Peyer's patch (tissue), 4 donors: ENCODE measurements around the gene RAVER2. TPM values are rescaled to one million over a fixed set of nuclear protein-coding genes. Genes with fewer than 3 reads are reported as not detected.
A peak's percentile ranks its signal among the peaks of the same experiment; 100 is the strongest.

Experiments used
- DNase-seq, 3 donors: peaks; one replicate each; pipeline ENCODE4 v3.0.0-alpha.2; 2017 to 2019
- H3K27ac ChIP-seq, 4 donors: fragments of 200-600 bp; sonication (generic); one replicate each; pipeline ENCODE4 v1.5.1; 2016 to 2019
- H3K27me3 ChIP-seq, 2 donors: fragments of 200-600 bp; sonication (generic); one replicate each; pipeline ENCODE4 v1.5.1; 2019
- H3K36me3 ChIP-seq, 3 donors: fragments of 200-600 bp; sonication (generic); one replicate each; pipeline ENCODE4 v1.5.1; 2016 to 2019
- H3K4me1 ChIP-seq, 4 donors: fragments of 200-600 bp; sonication (generic); one replicate each; pipeline ENCODE4 v1.5.1; 2016 to 2019
- H3K4me3 ChIP-seq, 4 donors: fragments of 200-600 bp; sonication (generic); 1 replicate in 3 of 4; 2 replicates in 1 of 4; pipeline ENCODE4 v1.5.1; 2016 to 2019; ENCODE audit warnings: mild to moderate bottlenecking in 1 of 4
- H3K9me3 ChIP-seq, 4 donors: fragments of 200-600 bp; sonication (generic); one replicate each; pipeline ENCODE4 v1.5.1; 2016 to 2019; ENCODE audit warnings: mild to moderate bottlenecking in 1 of 4
- CTCF ChIP-seq, 6 experiments: fragments of 450-650 bp in 4 of 6; fragments of 200-600 bp in 2 of 6; sonication (generic) in 1 of 6; IDR thresholded peaks; one replicate each; pipeline ENCODE4 v1.5.1; 2017 to 2019; ENCODE audit warnings: antibody characterized with exemption in 6 of 6, mild to moderate bottlenecking in 3 of 6, moderate library complexity in 1 of 6
- POLR2A ChIP-seq, 2 donors: fragments of 450-650 bp; IDR thresholded peaks; one replicate each; pipeline ENCODE4 v1.5.1; 2017; ENCODE audit warnings: antibody characterized with exemption in 2 of 2, mild to moderate bottlenecking in 2 of 2, moderate library complexity in 2 of 2
- total RNA-seq, 4 donors: library from RNA; depleted of rRNA; stranded (reverse); fragments of >200 nt; gene quantifications; one replicate each; pipeline ENCODE4 v1.1.0, GENCODE V29; 2016

The RAVER2 gene
- total RNA-seq, 4 donors from 2014 or later = 26.4 to 51.5 (median 45.0) TPM

- H3K27ac ChIP-seq = peak overlapping the region; percentile 77 to 92 (median 83)
- TF ChIP-seq CTCF (IDR thresholded peaks at IDR 0.05) (no peak), POLR2A (IDR thresholded peaks at IDR 0.05) (peak in 1 of 2 donors; percentile 28)
- peaks cover 0 to 20% (median 0%) of the 10 kb centered on the region in 4 donors for H3K4me1 ChIP-seq
- no peaks in the 10 kb centered on the region for H3K9me3 ChIP-seq
- H3K36me3 ChIP-seq = no peaks in the 10 kb centered on the region
- H3K27me3 ChIP-seq = no peaks in the 10 kb centered on the region
- peak overlapping the region; percentile 70 to 75 (median 72) for H3K4me3 ChIP-seq
- DNase-seq = peak; percentile 33 to 67 (median 65)
Measured at GRCh38 chr1:64745181-64745985, 508 bp downstream of the RAVER2 start.

GRCh38 chr1:64745986-64746940 is 1.4 kb downstream of the RAVER2 start:
- Histone ChIP-seq H3K36me3 (no peaks in the 10 kb centered on the region), H3K27me3 (no peaks in the 10 kb centered on the region), H3K9me3 (no peaks in the 10 kb centered on the region), H3K27ac (peak overlapping the region; percentile 77 to 92 (median 83)), H3K4me3 (peak overlapping the region; percentile 70 to 75 (median 72)), H3K4me1 (peaks cover 0 to 29% (median 0%) of the 10 kb centered on the region in 4 donors)
- TF ChIP-seq CTCF (IDR thresholded peaks at IDR 0.05) = no peak
- no peak for TF ChIP-seq POLR2A (IDR thresholded peaks at IDR 0.05)
- no peak for DNase-seq

GRCh38 chr1:64748222-64748621 is 3.3 kb downstream of the RAVER2 start:
- no peaks in the 10 kb centered on the region for H3K36me3 ChIP-seq
- DNase-seq = no peak
- peak overlapping the region in 2 of 4 donors; percentile 20 to 21 for H3K27ac ChIP-seq
- TF ChIP-seq POLR2A (IDR thresholded peaks at IDR 0.05) = no peak
- no peak for TF ChIP-seq CTCF (IDR thresholded peaks at IDR 0.05)
- no peaks in the 10 kb centered on the region for H3K27me3 ChIP-seq
- H3K9me3 ChIP-seq = no peaks in the 10 kb centered on the region
- H3K4me1 ChIP-seq = peaks cover 0 to 40% (median 0%) of the 10 kb centered on the region in 4 donors
- peak overlapping the region in 1 of 4 donors; percentile 11 for H3K4me3 ChIP-seq

- peak overlapping the region in 1 of 4 donors; percentile 11 for H3K4me3 ChIP-seq
- H3K27ac ChIP-seq = peak overlapping the region in 2 of 4 donors; percentile 20 to 58
- no peak for DNase-seq
- H3K27me3 ChIP-seq = no peaks in the 10 kb centered on the region
- H3K4me1 ChIP-seq = peaks cover 0 to 40% (median 0%) of the 10 kb centered on the region in 4 donors
- no peaks in the 10 kb centered on the region for H3K9me3 ChIP-seq
- H3K36me3 ChIP-seq = no peaks in the 10 kb centered on the region
- no peak for TF ChIP-seq POLR2A (IDR thresholded peaks at IDR 0.05)
- TF ChIP-seq CTCF (IDR thresholded peaks at IDR 0.05) = no peak
Measured at GRCh38 chr1:64748706-64749105, 3.8 kb downstream of the RAVER2 start.

- DNase-seq = no peak
- H3K4me1 ChIP-seq = peaks cover 0 to 40% (median 0%) of the 10 kb centered on the region in 4 donors
Measured at GRCh38 chr1:64750092-64750491, 5.2 kb downstream of the RAVER2 start.

More at GRCh38 chr1:64750092-64750491, 5.2 kb downstream of the RAVER2 start:
- H3K27ac ChIP-seq = no peak overlapping the region
- no peaks in the 10 kb centered on the region for H3K36me3 ChIP-seq
- no peak overlapping the region for H3K4me3 ChIP-seq
- TF ChIP-seq POLR2A (IDR thresholded peaks at IDR 0.05) = no peak
- no peak for TF ChIP-seq CTCF (IDR thresholded peaks at IDR 0.05)
- H3K27me3 ChIP-seq = no peaks in the 10 kb centered on the region
- H3K9me3 ChIP-seq = no peaks in the 10 kb centered on the region
